Measurements from ENCODE around the gene GTPBP6.

DNA sequence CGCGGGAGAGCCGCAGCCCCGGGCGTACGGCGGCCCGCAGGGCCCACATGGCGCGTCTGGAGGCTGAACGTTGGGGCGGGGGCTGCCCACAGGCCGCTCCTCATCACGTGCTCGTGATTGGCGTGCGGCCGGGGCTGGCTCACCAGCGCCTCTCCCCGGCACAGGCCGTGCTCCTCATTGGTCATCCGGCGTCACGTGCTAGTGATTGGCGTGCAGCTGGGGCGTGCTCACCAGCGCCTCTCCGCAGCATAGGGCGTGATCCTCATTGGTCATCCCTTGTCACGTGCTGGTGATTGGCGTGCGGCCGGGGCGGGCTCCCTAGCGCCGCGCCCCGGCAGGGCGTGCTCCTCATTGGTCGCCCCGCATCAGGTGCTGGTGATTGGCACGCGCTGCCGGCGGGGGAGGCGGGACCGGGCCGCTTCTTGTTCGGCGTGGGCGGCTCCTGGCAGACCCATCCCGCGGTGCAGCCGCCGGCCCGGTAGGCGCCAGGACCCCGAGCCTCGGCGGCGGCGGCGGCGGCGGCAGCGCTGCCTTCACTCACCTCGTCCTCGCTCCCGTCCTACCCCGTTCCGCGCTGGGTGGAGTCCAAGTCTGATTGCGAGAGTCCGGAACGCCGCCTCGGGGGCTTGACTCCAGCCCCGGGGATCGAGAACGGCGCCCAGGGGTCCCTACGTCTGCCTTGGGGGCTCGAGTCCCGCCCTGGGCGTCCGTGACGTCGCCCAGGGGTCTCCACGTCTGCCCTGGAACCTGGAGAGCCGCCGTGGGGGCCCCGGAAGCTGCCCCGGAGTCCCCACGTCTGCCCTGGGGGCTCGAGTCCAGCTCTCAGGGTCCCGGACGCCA, at the start of gene GTPBP6:
- TF ChIP-seq, protein P1, sequence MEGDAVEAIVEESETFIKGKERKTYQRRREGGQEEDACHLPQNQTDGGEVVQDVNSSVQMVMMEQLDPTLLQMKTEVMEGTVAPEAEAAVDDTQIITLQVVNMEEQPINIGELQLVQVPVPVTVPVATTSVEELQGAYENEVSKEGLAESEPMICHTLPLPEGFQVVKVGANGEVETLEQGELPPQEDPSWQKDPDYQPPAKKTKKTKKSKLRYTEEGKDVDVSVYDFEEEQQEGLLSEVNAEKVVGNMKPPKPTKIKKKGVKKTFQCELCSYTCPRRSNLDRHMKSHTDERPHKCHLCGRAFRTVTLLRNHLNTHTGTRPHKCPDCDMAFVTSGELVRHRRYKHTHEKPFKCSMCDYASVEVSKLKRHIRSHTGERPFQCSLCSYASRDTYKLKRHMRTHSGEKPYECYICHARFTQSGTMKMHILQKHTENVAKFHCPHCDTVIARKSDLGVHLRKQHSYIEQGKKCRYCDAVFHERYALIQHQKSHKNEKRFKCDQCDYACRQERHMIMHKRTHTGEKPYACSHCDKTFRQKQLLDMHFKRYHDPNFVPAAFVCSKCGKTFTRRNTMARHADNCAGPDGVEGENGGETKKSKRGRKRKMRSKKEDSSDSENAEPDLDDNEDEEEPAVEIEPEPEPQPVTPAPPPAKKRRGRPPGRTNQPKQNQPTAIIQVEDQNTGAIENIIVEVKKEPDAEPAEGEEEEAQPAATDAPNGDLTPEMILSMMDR (IDR thresholded peaks at IDR 0.05; ENCODE audit: insufficient read depth, low read length, poor library complexity, severe bottlenecking) = no peak
- TF ChIP-seq EZH2phosphoT487 (conservative IDR thresholded peaks at IDR 0.05; ENCODE audit: low read length) = no peak

Data from SU-DHL-6 (cell line).